ENCODE results near the gene FRMD4B.

GRCh38 chr3:69283913-69284611 is 101.8 kb downstream of the FRMD4B start:
- no peak for TF ChIP-seq GATA2 (IDR thresholded peaks at IDR 0.05; ENCODE audit: insufficient read depth, insufficient read length, low read depth, low read length)
- no peak for TF ChIP-seq FOS (IDR thresholded peaks at IDR 0.05; ENCODE audit: borderline replicate concordance, insufficient read depth, low read length)
- TF ChIP-seq, protein P1, sequence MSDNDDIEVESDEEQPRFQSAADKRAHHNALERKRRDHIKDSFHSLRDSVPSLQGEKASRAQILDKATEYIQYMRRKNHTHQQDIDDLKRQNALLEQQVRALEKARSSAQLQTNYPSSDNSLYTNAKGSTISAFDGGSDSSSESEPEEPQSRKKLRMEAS (IDR thresholded peaks at IDR 0.05; ENCODE audit: insufficient read depth, insufficient read length) = no peak
- TF ChIP-seq, protein P2, sequence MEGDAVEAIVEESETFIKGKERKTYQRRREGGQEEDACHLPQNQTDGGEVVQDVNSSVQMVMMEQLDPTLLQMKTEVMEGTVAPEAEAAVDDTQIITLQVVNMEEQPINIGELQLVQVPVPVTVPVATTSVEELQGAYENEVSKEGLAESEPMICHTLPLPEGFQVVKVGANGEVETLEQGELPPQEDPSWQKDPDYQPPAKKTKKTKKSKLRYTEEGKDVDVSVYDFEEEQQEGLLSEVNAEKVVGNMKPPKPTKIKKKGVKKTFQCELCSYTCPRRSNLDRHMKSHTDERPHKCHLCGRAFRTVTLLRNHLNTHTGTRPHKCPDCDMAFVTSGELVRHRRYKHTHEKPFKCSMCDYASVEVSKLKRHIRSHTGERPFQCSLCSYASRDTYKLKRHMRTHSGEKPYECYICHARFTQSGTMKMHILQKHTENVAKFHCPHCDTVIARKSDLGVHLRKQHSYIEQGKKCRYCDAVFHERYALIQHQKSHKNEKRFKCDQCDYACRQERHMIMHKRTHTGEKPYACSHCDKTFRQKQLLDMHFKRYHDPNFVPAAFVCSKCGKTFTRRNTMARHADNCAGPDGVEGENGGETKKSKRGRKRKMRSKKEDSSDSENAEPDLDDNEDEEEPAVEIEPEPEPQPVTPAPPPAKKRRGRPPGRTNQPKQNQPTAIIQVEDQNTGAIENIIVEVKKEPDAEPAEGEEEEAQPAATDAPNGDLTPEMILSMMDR (IDR thresholded peaks at IDR 0.05; ENCODE audit: extremely low read depth in 1 of 2, insufficient read depth in 1 of 2, low read depth in 1 of 2, low read length in 2 of 2) = no peak
- no peak for TF ChIP-seq POLR2AphosphoS5 (IDR thresholded peaks at IDR 0.05; ENCODE audit: insufficient read depth, low read depth, low read length)
- TF ChIP-seq POLR2A (IDR thresholded peaks at IDR 0.05; ENCODE audit: low read depth, low read length) = no peak
- no peak for TF ChIP-seq EZH2 (IDR thresholded peaks at IDR 0.05; ENCODE audit: borderline replicate concordance, low read depth, low read length, severe bottlenecking)

Data from endothelial cell of umbilical vein (primary cell).